ENCODE measurements around the gene DNMT3A. TPM values are rescaled to one million over a fixed set of nuclear protein-coding genes. Genes with fewer than 3 reads are reported as not detected.

Gene DNMT3A
- total RNA-seq, 1 experiment from 2014 or later: 8.0 TPM

DNA sequence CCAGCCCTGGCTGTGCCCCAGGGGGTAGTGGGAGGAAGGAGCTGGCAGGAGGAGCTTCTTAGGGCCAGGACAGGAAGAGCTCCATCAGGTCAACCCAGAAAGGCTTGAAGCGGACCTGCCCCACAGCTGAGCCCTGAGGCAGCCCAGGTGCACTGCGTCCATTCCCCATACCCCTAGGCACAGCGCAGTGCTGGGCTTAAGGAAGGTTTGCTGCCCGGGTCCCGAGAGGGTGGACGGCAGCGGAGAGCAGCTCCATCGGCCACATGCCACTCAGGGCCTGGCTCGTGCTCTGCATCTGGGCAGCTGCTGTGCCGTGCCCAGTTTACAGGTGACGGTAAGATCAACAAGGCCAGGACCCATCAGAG, 26.4 kb downstream of the DNMT3A start:
- Mint-ChIP-seq H3K36me3 (ENCODE audit: insufficient read depth, unreplicated experiment) (no peaks in the 10 kb centered on the region), H3K4me1 (ENCODE audit: insufficient read depth, unreplicated experiment) (peaks cover 9% of the 10 kb centered on the region), H3K4me3 (ENCODE audit: unreplicated experiment) (no peak overlapping the region), H3K9me3 (ENCODE audit: unreplicated experiment) (no peaks in the 10 kb centered on the region), H3K27me3 (ENCODE audit: insufficient read depth, unreplicated experiment) (no peaks in the 10 kb centered on the region), H3K27ac (ENCODE audit: low read depth, unreplicated experiment) (no peak overlapping the region)
- no peak for DNase-seq (ENCODE audit: unreplicated experiment)
- BruUV-seq (replicated peaks): no TSS peak
- TF ChIP-seq, protein P1, sequence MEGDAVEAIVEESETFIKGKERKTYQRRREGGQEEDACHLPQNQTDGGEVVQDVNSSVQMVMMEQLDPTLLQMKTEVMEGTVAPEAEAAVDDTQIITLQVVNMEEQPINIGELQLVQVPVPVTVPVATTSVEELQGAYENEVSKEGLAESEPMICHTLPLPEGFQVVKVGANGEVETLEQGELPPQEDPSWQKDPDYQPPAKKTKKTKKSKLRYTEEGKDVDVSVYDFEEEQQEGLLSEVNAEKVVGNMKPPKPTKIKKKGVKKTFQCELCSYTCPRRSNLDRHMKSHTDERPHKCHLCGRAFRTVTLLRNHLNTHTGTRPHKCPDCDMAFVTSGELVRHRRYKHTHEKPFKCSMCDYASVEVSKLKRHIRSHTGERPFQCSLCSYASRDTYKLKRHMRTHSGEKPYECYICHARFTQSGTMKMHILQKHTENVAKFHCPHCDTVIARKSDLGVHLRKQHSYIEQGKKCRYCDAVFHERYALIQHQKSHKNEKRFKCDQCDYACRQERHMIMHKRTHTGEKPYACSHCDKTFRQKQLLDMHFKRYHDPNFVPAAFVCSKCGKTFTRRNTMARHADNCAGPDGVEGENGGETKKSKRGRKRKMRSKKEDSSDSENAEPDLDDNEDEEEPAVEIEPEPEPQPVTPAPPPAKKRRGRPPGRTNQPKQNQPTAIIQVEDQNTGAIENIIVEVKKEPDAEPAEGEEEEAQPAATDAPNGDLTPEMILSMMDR (IDR thresholded peaks at IDR 0.05; ENCODE audit: unreplicated experiment): no peak
- ChIA-PET POLR2A (no interaction called here), CTCF (interaction anchor here (1.1 kb wide), 1 partner anchor 24 kb away, joined by 3 read pairs; no protein-coding TSS in a partner anchor)
- intact Hi-C loops (cut with micrococcal nuclease): no loop called here

DNA sequence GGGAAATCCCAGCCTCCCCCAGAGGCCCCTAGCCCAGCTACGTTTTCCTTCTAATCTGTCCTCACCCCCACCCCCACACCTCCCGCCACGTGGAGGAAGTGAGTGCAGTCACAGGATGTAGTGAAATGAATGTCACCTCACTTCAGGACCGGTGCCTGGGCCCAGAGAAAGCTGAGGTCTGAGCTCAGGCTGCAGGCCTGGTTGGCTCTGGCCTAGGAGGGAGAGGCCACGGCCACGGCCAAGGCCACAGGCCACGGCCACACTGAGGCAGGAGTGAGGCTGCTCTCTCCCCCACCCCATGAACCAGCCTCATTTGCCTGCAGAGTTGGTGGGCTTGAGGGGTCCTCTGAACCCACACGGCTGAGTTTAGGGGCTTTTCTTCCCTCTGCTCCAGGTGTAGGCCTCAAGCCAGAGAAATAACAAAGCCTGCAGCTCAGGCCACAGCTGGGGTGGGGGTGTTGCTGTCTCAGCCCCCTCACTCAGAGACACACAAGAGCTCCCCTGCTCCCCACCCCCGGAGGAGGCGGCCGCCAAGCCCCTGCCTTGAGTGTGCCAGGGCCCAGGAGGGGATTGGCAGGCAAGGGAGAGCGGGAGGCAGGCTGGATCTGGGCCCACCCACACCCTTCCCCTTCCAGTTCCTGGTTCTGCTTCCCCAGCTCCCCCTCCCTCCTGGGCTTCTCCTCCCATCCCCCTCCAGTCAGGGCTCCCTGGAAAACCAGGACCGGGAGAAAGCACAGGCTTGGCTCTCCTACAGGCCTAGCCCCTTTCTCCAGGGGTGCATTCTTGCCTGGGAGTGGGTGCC, 27.0 kb downstream of the DNMT3A start:
- DNase-seq (ENCODE audit: unreplicated experiment): no peak
- TF ChIP-seq, protein P1 (IDR thresholded peaks at IDR 0.05; ENCODE audit: unreplicated experiment): no peak
- Mint-ChIP-seq H3K27ac (ENCODE audit: low read depth, unreplicated experiment) (no peak overlapping the region), H3K9me3 (ENCODE audit: unreplicated experiment) (no peaks in the 10 kb centered on the region), H3K27me3 (ENCODE audit: insufficient read depth, unreplicated experiment) (no peaks in the 10 kb centered on the region), H3K36me3 (ENCODE audit: insufficient read depth, unreplicated experiment) (no peaks in the 10 kb centered on the region), H3K4me3 (ENCODE audit: unreplicated experiment) (no peak overlapping the region), H3K4me1 (ENCODE audit: insufficient read depth, unreplicated experiment) (peaks cover 9% of the 10 kb centered on the region)
- POLR2A ChIA-PET: no interaction called here
- BruUV-seq (replicated peaks): no TSS peak
- intact Hi-C loops (cut with micrococcal nuclease): no loop called here
- CTCF ChIA-PET: interaction anchor here (0.5 to 1.1 kb wide), 2 partner anchors 24 to 87 kb away, joined by 3 read pairs; no protein-coding TSS in a partner anchor

DNA sequence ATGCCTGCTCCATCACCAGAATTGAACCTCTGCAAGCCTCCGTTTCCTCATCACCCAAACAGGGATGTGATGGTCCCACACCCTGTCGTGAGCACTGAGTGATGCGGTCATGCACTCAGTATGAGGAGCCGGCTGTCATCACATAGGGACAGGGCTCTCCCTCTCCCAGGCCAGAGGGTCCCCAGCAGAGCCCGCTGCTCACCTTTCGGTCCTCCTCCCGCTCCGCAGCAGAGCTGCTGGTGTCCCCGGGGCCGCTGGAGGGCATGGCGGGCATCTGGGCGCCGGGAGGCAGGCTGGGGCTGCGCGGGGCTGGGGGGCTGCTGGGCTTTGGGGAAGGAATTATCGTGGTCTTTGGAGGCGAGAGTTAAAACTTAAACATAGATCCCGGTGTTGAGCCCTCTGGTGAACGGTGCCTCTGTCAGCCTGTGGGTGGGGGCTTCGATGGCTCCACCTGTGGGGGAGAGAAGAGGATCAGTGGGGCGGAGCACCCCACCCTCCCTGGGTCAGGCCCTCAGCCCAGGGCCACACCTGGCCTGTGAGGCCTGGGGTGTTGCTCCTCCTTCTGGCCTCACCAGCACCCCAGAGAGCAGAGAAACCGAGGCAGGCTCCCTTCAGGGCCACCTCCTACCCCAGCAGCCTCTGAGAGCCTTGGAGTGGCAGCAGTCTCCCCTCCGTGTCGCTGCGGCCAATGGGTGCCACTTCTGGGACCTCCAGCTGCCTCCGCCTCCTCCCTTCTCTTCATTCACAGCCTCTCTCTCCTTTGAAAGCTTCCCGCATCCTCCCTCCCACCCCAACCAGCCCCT, 27.8 kb downstream of the DNMT3A start:
- TF ChIP-seq, protein P1 (IDR thresholded peaks at IDR 0.05; ENCODE audit: unreplicated experiment): no peak
- H3K27me3 Mint-ChIP-seq (ENCODE audit: insufficient read depth, unreplicated experiment): no peaks in the 10 kb centered on the region
- BruUV-seq (replicated peaks): no TSS peak
- intact Hi-C loops (cut with micrococcal nuclease): no loop called here
- CTCF ChIA-PET: no interaction called here
- H3K36me3 Mint-ChIP-seq (ENCODE audit: insufficient read depth, unreplicated experiment): peaks cover 3% of the 10 kb centered on the region
- H3K9me3 Mint-ChIP-seq (ENCODE audit: unreplicated experiment): no peaks in the 10 kb centered on the region
- no peak for DNase-seq (ENCODE audit: unreplicated experiment)
- H3K4me1 Mint-ChIP-seq (ENCODE audit: insufficient read depth, unreplicated experiment): peaks cover 9% of the 10 kb centered on the region
- no peak overlapping the region for H3K27ac Mint-ChIP-seq (ENCODE audit: low read depth, unreplicated experiment)
- POLR2A ChIA-PET: no interaction called here
- H3K4me3 Mint-ChIP-seq (ENCODE audit: unreplicated experiment): no peak overlapping the region

DNA sequence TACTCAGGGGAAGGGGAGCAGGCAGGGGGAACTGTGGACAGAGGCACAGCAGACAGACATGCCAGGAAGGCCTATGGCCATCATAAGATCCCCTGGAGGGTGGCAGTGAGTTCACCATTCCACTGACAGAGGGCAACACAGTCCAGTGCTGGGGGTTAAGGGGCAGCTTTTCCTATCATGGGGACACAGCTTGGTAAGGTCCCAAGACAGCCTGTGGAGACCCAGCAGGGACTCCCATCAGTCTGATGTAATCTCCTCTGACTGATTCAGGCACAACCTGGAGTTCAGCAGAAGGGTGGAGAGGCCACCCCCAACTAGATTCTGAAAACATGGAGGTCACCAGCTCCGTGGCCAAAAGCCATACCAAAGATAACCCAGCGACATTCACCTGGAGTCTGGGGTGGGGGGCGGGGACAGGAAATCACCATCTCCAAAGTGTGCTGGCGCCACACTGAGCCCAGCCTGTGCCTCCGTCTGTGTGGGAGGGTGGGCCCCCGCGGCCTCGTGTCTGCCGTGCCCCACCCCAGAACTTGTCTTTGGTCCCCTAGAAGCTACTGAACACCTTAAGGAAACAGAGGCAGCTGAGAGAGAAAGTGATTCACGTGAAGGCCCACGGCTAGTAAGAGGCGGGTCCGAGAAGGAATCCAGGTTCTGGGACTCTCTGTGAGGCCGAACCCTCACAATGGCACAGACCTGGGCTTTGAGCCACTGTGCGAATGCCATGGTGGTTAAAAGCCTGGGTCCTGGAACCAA, 28.6 kb downstream of the DNMT3A start:
- no TSS peak for BruUV-seq (replicated peaks)
- CTCF ChIA-PET: no interaction called here
- intact Hi-C loops (cut with micrococcal nuclease): no loop called here
- Mint-ChIP-seq H3K36me3 (ENCODE audit: insufficient read depth, unreplicated experiment) (peaks cover 4% of the 10 kb centered on the region), H3K27me3 (ENCODE audit: insufficient read depth, unreplicated experiment) (no peaks in the 10 kb centered on the region), H3K4me1 (ENCODE audit: insufficient read depth, unreplicated experiment) (peaks cover 9% of the 10 kb centered on the region), H3K9me3 (ENCODE audit: unreplicated experiment) (no peaks in the 10 kb centered on the region), H3K27ac (ENCODE audit: low read depth, unreplicated experiment) (no peak overlapping the region), H3K4me3 (ENCODE audit: unreplicated experiment) (no peak overlapping the region)
- TF ChIP-seq, protein P1 (IDR thresholded peaks at IDR 0.05; ENCODE audit: unreplicated experiment): no peak
- POLR2A ChIA-PET: interaction anchor here (0.7 kb wide), 1 partner anchor 11 kb away, joined by 3 read pairs; no protein-coding TSS in a partner anchor
- no peak for DNase-seq (ENCODE audit: unreplicated experiment)
